Keratinocyte (primary cell): ENCODE results near the gene PPP1R3F. TPM values are rescaled to one million over a fixed set of nuclear protein-coding genes. Genes with fewer than 3 reads are reported as not detected.

Experiments
- DNase-seq: peaks from one replicate; pipeline ENCODE4 v3.0.0-alpha.2; 2011; ENCODE audit warnings: low read depth, missing footprints, low spot score
- FAIRE-seq: peaks from 2 replicates; lab custom pipeline; 2011; peaks lifted over from hg19 to GRCh38; lab: Jason Lieb, UNC
- H2AFZ ChIP-seq: 2 replicates; pipeline ENCODE4 v1.6.0; 2012; ENCODE audit warnings: low read length, control low read depth, inconsistent platforms; ENCODE audit not compliant: control insufficient read depth
- H3K27ac ChIP-seq: 2 replicates; pipeline ENCODE4 v1.5.1; 2011; ENCODE audit warnings: low read length; ENCODE audit not compliant: control insufficient read depth, insufficient read depth
- H3K27me3 ChIP-seq: 3 replicates; pipeline ENCODE4 v1.6.0; 2011; ENCODE audit warnings: low read length; ENCODE audit not compliant: control insufficient read depth, insufficient read depth; ENCODE audit errors: extremely low read depth
- H3K36me3 ChIP-seq, 2 experiments: 2 replicates in 1 of 2; 3 replicates in 1 of 2; pipeline ENCODE4 v1.5.1; 2011; ENCODE audit warnings: low read length in 2 of 2, mild to moderate bottlenecking in 1 of 2; ENCODE audit not compliant: control insufficient read depth in 2 of 2, insufficient read depth in 2 of 2; ENCODE audit errors: extremely low read depth in 1 of 2
- H3K4me1 ChIP-seq: 3 replicates; pipeline ENCODE4 v1.5.1; 2011; ENCODE audit warnings: low read length; ENCODE audit not compliant: control insufficient read depth, insufficient read depth; ENCODE audit errors: extremely low read depth
- H3K4me2 ChIP-seq: 3 replicates; pipeline ENCODE4 v1.6.0; 2011; ENCODE audit warnings: low read depth, low read length; ENCODE audit not compliant: control insufficient read depth, insufficient read depth; ENCODE audit errors: extremely low read depth
- H3K4me3 ChIP-seq, 3 experiments: fragments of 200-600 bp in 1 of 3; sonication (generic) in 1 of 3; 2 replicates in 2 of 3; 3 replicates in 1 of 3; pipeline ENCODE4 v1.5.1; 2011 to 2016; ENCODE audit warnings: low read length in 3 of 3, mild to moderate bottlenecking in 3 of 3, control low read depth in 2 of 3, inconsistent platforms in 1 of 3, low read depth in 1 of 3, mixed read lengths in 1 of 3, mixed run types in 1 of 3, moderate library complexity in 1 of 3; ENCODE audit not compliant: control insufficient read depth in 2 of 3, insufficient read depth in 2 of 3; ENCODE audit errors: extremely low read depth in 1 of 3
- H3K79me2 ChIP-seq: 2 replicates; pipeline ENCODE4 v1.6.0; 2012; ENCODE audit warnings: low read length; ENCODE audit not compliant: control insufficient read depth, insufficient read depth
- H3K9ac ChIP-seq: 3 replicates; pipeline ENCODE4 v1.6.0; 2011; ENCODE audit warnings: low read length; ENCODE audit not compliant: control insufficient read depth, insufficient read depth; ENCODE audit errors: extremely low read depth
- H3K9me1 ChIP-seq: 3 replicates; pipeline ENCODE4 v1.6.0; 2011; ENCODE audit warnings: low read length; ENCODE audit not compliant: control insufficient read depth, insufficient read depth; ENCODE audit errors: extremely low read depth
- H3K9me3 ChIP-seq: 2 replicates; pipeline ENCODE4 v1.5.1; 2012; ENCODE audit warnings: low read depth, low read length; ENCODE audit not compliant: control insufficient read depth
- H4K20me1 ChIP-seq: 3 replicates; pipeline ENCODE4 v1.6.0; 2011; ENCODE audit warnings: low read length; ENCODE audit not compliant: control insufficient read depth, insufficient read depth; ENCODE audit errors: extremely low read depth
- EZH2 ChIP-seq: IDR thresholded peaks from one replicate; pipeline ENCODE4 v1.6.1; 2012; ENCODE audit warnings: inconsistent platforms, mild to moderate bottlenecking, low read length, moderate library complexity
- dilution Hi-C: fragments of 300-500 bp; cut with MboI; formaldehyde crosslinking; loops from one replicate; pipeline ENCODE4 v1.7.0; 2020; ENCODE audit warnings: low sequenced_read_pairs; ENCODE audit not compliant: extremely low pct_ligation_motif_present
- polyA plus RNA-seq, 5 experiments: library from polyadenylated mRNA; depleted of rRNA in 3 of 5; stranded (reverse) in 3 of 5; stranded (forward) in 1 of 5; unstranded in 1 of 5; fragments of >200 nt; gene quantifications; 1 replicate in 1 of 5; 2 replicates in 3 of 5; 3 replicates in 1 of 5; pipeline versions ENCODE4 v1.2.1 to v1.2.3, GENCODE V29; 2011 to 2012; ENCODE audit warnings: missing spikeins in 2 of 5, low read depth in 1 of 5, low replicate concordance in 1 of 5
- TF ChIP-seq, protein P1 (sequence below), 3 experiments: IDR thresholded peaks in 1 of 3; conservative IDR thresholded peaks in 1 of 3; optimal IDR thresholded peaks in 1 of 3; 2 replicates in 2 of 3; 3 replicates in 1 of 3; pipeline versions ENCODE3 to v1.5.1; 2011; ENCODE audit warnings: low read length in 3 of 3, mild to moderate bottlenecking in 3 of 3, moderate library complexity in 2 of 3, control low read depth in 1 of 3, inconsistent platforms in 1 of 3; ENCODE audit not compliant: insufficient read depth in 2 of 3; ENCODE audit errors: extremely low read depth in 1 of 3

PPP1R3F gene
- polyA plus RNA-seq, 1 donor (not counting 4 experiments of a cell fraction or from before 2014, with no cell fraction given) = 0.29 TPM

DNA sequence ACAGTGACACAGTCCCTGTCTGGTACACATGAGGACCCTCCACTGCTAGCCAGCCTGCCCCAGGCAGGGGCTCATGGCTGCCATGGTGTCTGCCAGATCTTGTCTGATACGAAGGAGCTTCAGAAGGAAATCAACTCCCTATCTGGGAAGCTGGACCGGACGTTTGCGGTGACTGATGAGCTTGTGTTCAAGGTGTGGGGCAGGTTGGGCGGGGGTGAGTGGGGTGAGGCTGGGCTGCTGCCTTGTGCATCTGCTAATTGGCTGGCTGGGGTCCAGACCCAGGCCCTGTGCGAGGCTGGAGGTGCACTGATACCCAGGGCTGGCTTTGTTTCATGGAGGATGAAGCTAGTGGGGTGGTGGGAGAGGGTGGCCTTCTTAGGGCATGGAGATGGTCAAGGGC, 20.5 kb upstream of the PPP1R3F start:
- DNase-seq = no peak
- no peaks in the 10 kb centered on the region for H3K79me2 ChIP-seq
- TF ChIP-seq, protein P1, sequence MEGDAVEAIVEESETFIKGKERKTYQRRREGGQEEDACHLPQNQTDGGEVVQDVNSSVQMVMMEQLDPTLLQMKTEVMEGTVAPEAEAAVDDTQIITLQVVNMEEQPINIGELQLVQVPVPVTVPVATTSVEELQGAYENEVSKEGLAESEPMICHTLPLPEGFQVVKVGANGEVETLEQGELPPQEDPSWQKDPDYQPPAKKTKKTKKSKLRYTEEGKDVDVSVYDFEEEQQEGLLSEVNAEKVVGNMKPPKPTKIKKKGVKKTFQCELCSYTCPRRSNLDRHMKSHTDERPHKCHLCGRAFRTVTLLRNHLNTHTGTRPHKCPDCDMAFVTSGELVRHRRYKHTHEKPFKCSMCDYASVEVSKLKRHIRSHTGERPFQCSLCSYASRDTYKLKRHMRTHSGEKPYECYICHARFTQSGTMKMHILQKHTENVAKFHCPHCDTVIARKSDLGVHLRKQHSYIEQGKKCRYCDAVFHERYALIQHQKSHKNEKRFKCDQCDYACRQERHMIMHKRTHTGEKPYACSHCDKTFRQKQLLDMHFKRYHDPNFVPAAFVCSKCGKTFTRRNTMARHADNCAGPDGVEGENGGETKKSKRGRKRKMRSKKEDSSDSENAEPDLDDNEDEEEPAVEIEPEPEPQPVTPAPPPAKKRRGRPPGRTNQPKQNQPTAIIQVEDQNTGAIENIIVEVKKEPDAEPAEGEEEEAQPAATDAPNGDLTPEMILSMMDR (optimal IDR thresholded peaks at IDR 0.05 in 1 of 3, IDR thresholded peaks at IDR 0.05 in 1 of 3, conservative IDR thresholded peaks at IDR 0.05 in 1 of 3; ENCODE audit: extremely low read depth in 1 of 3, insufficient read depth in 2 of 3, low read length in 3 of 3) = no peak
- TF ChIP-seq EZH2 = no peak
- H2AFZ ChIP-seq = no peak overlapping the region
- no peaks in the 10 kb centered on the region for H3K9me1 ChIP-seq
- no peaks in the 10 kb centered on the region for H4K20me1 ChIP-seq
- no peaks in the 10 kb centered on the region for H3K27me3 ChIP-seq
- H3K9ac ChIP-seq = no peak overlapping the region
- H3K4me1 ChIP-seq = no peaks in the 10 kb centered on the region
- FAIRE-seq = no peak
- H3K4me2 ChIP-seq = no peak overlapping the region
- peaks cover 2% of the 10 kb centered on the region for H3K9me3 ChIP-seq
- no peak overlapping the region for H3K27ac ChIP-seq
- H3K4me3 ChIP-seq = no peak overlapping the region
- dilution Hi-C loops = no loop called here
- no peaks in the 10 kb centered on the region for H3K36me3 ChIP-seq

DNA sequence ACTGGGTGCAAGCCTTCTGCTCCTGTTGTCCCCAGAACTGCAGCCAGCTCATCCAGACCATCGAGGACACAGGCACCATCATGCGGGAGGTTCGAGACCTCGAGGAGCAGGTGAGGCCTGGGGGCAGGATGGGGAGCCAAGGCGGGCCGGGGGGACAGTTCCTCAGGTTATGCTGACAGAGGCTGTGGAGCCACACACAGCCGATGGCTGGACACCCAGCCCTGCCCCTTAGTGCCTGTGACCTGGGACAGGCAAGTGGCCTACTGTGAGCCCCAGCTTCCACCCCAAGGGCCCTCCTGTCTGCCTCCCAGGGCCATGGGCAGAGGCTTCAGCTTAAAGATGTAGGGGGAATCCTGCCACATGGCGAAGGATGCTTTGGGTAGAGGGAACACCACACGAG, 20.0 kb upstream of the PPP1R3F start:
- no peaks in the 10 kb centered on the region for H3K36me3 ChIP-seq
- FAIRE-seq = no peak
- no peak overlapping the region for H3K4me2 ChIP-seq
- dilution Hi-C loops = no loop called here
- peaks cover 2% of the 10 kb centered on the region for H3K9me3 ChIP-seq
- H3K9me1 ChIP-seq = no peaks in the 10 kb centered on the region
- H4K20me1 ChIP-seq = no peaks in the 10 kb centered on the region
- no peaks in the 10 kb centered on the region for H3K79me2 ChIP-seq
- H3K27ac ChIP-seq = no peak overlapping the region
- H3K27me3 ChIP-seq = no peaks in the 10 kb centered on the region
- no peak overlapping the region for H2AFZ ChIP-seq
- H3K4me3 ChIP-seq = no peak overlapping the region
- no peak for TF ChIP-seq EZH2
- TF ChIP-seq, protein P1 (optimal IDR thresholded peaks at IDR 0.05 in 1 of 3, IDR thresholded peaks at IDR 0.05 in 1 of 3, conservative IDR thresholded peaks at IDR 0.05 in 1 of 3; ENCODE audit: extremely low read depth in 1 of 3, insufficient read depth in 2 of 3, low read length in 3 of 3) = no peak
- no peak overlapping the region for H3K9ac ChIP-seq
- DNase-seq = no peak
- no peaks in the 10 kb centered on the region for H3K4me1 ChIP-seq
